Large intestine (tissue), 12 donors: ENCODE data around the gene SETD1A. TPM values are rescaled to one million over a fixed set of nuclear protein-coding genes. Genes with fewer than 3 reads are reported as not detected.

Source experiments
- DNase-seq, 2 donors: peaks; one replicate each; pipeline versions ENCODE4 v3.0.0 to v3.0.0-alpha.2; 2013
- H3K27ac ChIP-seq: one replicate; pipeline ENCODE4 v1.5.1; 2013; ENCODE audit warnings: low read length
- H3K27me3 ChIP-seq: 2 replicates; pipeline ENCODE4 v1.6.1; 2013; ENCODE audit warnings: low read length; ENCODE audit not compliant: control insufficient read depth, insufficient read depth
- H3K36me3 ChIP-seq: 2 replicates; pipeline ENCODE4 v1.6.1; 2013; ENCODE audit warnings: low read length; ENCODE audit not compliant: control insufficient read depth, insufficient read depth
- H3K4me1 ChIP-seq: one replicate; pipeline ENCODE4 v1.6.1; 2013; ENCODE audit warnings: low read length; ENCODE audit not compliant: control insufficient read depth, insufficient read depth
- H3K4me3 ChIP-seq: one replicate; pipeline ENCODE4 v1.5.1; 2013; ENCODE audit warnings: low read length
- H3K9me3 ChIP-seq: one replicate; pipeline ENCODE4 v1.6.1; 2013; ENCODE audit warnings: mild to moderate bottlenecking, low read depth, low read length, moderate library complexity; ENCODE audit not compliant: control insufficient read depth
- WGBS: methylation state at CpG from one replicate; pipeline ENCODE4 v1.1.5; 2013; ENCODE audit warnings: low lambda C conversion rate; ENCODE audit not compliant: insufficient coverage; 5-methylcytosine and 5-hydroxymethylcytosine counted together
- long read RNA-seq, 11 donors: transcript quantifications; one replicate each; lab custom pipeline, GENCODE V29; 2026
- polyA plus RNA-seq: library from polyadenylated mRNA; unstranded; fragments of 120-200 nt; gene quantifications from one replicate; pipeline ENCODE4 v1.2.1, GENCODE V29; 2013

The SETD1A gene
- 12.3 TPM for polyA plus RNA-seq
- long read RNA-seq, donor 1 = 0 reads
- long read RNA-seq, donor 2 = 0 reads
- long read RNA-seq, donor 3 = 0 reads
- long read RNA-seq, donor 4 = 0 reads
- long read RNA-seq, donor 5 = 0 reads
- long read RNA-seq, donor 6 = 0 reads
- long read RNA-seq, donor 7 = 0 reads
- long read RNA-seq, donor 8 = 0 reads
- long read RNA-seq, donor 9 = 0 reads
- long read RNA-seq, donor 10 = 0 reads
- long read RNA-seq, donor 11 = 0 reads

DNA sequence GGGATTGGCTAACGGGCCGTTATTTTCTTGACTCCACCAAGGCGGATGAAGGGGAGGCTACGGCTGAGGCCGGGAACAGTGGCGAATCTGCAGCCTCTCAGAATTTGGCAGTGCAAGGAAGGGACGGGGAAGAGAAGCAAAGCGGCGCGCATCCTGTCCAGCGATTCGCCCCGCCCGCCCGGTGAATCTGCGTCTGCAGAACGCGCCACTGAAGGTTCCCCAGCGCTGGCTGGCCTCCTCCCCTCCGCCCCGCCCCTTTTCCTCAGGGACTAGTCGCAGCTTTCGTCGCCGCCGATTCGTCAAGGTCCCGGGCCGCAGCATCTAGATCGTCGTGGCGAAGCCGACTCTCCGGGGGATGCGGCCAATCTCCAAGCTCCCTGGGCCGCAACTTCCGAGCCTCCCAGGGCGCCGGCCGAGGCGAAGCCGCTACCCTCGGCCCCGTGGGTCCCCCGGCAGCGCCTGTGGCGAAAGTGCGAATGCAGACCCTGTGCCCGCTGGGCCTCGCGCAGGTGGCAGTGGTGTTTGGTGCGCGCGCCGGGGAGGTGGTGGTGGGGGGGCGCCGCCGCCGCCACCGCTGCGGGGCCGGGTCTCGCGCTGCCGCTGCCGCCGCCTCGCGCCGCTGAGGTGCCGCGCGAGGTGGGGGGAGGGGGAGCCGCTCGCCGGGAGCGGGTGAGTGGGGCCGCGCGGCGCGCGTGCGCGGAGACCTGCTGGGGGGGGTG, at the start of gene SETD1A:
Gene SETD1A, plus strand, starts transcription at position 299 of the 719 bp plus-strand sequence. CDS start 978 bp downstream, outside the sequence.
- DNase-seq = peak; percentile 92 to 95
- peaks cover 31% of the 10 kb centered on the region for H3K4me1 ChIP-seq
- peak within 1 kb of the TSS; percentile 59 for H3K4me3 ChIP-seq
- no peaks in the 10 kb centered on the region for H3K27me3 ChIP-seq
- peaks cover 41% of the 10 kb centered on the region for H3K36me3 ChIP-seq
- H3K27ac ChIP-seq = peak within 1 kb of the TSS; percentile 78
- no CpG with 5 or more reads among the region's 85 CpGs for WGBS
- no peaks in the 10 kb centered on the region for H3K9me3 ChIP-seq

DNA sequence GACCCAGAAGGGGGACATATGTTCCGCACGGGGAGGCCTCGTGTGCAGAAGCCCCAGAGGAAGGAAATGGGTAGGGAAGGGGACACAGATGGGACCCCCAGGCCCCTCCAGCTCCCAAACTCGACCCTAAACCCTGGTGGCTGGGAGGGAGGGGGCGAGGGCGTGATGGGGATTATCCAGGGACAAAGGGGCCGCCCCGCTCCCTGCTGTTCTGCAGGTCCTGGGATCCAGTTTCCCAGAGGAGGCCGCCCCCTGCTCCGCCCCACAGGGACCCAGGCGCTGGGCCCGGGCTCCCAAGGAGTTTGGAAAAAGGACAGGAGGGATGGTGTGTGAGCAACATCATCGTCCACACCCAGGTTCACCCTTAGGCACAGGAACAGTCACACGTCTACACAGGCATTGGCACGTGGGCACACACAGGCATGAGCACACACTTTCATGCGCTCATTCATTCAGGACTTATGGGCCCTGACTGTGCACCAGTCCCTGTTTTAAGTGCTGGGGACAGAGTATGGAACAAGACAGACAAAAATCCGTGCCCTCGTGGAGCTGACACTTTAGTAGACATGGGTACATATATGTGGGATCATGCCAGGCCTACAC, 47.0 kb upstream of the SETD1A start:
- no peaks in the 10 kb centered on the region for H3K9me3 ChIP-seq
- H3K27me3 ChIP-seq = no peaks in the 10 kb centered on the region
- no peaks in the 10 kb centered on the region for H3K36me3 ChIP-seq
- H3K27ac ChIP-seq = no peak overlapping the region
- H3K4me1 ChIP-seq = no peaks in the 10 kb centered on the region
- DNase-seq = no peak
- H3K4me3 ChIP-seq = no peak overlapping the region
- WGBS = no CpG with 5 or more reads among the region's 18 CpGs

DNA sequence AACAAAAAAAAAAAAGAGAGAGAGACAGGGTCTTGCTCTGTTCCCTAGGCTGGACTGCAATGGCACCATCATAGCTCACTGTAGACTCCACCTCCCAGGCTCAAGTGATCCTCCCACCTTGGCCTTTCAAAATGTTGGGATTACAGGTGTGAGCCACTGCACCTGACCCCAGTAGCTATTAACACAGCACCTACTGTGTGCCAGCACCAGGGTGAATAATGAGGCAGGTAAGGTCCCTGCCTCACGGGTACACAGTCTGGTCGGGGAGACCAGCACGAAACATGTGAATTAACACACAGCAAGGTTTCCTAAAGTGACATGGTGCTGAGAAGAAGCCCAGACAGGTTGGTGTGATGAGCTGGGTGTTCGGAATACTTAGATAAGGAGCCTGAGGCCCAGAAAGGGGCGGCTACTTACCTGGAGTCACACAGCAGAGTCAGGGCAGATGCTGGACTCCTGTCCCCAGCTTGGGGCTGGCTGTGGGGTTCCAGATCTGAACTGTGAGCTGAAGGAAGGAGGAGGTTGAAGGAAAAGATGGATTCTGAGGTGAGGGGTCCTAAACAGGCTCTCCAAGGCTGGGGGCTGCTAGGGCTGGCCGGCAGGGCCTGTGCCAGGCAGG, 44.7 kb upstream of the SETD1A start:
- no peaks in the 10 kb centered on the region for H3K36me3 ChIP-seq
- WGBS = no CpG with 5 or more reads among the region's 6 CpGs
- DNase-seq = no peak
- H3K4me1 ChIP-seq = no peaks in the 10 kb centered on the region
- no peak overlapping the region for H3K4me3 ChIP-seq
- no peaks in the 10 kb centered on the region for H3K27me3 ChIP-seq
- H3K27ac ChIP-seq = no peak overlapping the region
- no peaks in the 10 kb centered on the region for H3K9me3 ChIP-seq

DNA sequence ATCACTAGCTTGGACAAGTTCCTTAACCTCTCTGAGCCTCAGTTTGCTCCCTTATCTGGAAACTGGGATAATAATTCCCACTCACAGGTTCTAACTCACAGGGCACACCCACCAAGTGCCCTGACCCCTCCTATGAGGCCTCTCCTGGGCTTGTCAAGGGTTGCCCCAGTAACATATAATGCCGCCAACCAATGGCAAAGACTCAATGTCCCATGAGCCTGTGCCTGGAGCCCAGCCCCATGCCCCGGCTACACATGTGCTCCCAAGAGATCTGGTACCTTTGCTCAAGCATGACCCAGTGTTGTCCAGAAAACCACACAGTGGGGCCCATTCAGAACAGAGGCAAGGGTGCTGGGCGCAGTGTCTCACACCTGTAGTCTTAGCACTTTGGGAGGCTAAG, 42.7 kb upstream of the SETD1A start:
- Histone ChIP-seq H3K27ac (no peak overlapping the region), H3K36me3 (no peaks in the 10 kb centered on the region), H3K4me1 (no peaks in the 10 kb centered on the region), H3K4me3 (no peak overlapping the region), H3K27me3 (no peaks in the 10 kb centered on the region), H3K9me3 (no peaks in the 10 kb centered on the region)
- no CpG with 5 or more reads among the region's 3 CpGs for WGBS
- peak; percentile 45 to 60 for DNase-seq

DNA sequence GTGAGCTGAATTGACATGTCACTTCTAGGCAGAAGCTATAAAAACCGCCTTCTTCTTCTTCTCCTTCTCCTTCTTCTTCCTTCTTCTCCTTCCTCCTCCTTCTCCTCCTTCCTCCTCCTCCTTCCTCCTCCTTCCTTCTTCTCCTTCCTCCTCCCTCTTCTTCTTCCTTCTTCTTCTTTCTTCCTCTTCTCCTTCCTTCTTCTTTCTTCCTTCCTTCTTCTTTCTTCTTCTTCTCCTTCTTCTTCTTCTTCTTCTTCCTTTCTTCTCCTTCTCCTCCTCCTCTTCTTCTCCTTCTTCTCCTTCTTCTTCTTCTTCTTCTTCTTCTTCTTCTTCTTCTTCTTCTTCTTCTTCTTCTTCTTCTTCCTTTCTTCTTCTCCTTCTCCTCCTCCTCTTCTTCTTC, 38.9 kb upstream of the SETD1A start:
- H3K27ac ChIP-seq = no peak overlapping the region
- DNase-seq = no peak
- no CpG with 5 or more reads among the region's 1 CpG for WGBS

DNA sequence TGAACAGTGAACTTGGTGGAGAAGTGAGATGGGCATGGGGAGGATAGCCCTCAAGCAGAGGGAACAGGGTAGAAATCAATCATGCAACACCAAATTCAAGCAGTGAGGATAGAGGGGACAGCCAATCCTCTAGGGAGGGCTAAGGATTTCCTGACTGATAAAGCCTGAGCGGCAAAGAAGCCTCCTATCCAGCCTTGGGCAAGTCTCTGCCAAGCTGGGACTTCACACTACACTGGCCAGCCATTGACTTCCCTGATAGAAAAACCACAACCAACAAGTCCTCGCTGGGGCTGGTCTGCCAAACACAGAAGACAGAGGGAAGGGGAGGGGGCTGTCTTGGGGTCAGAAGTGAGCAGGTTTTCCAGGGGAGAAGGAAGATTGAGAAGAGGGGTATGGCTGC, 36.7 kb upstream of the SETD1A start:
- no peak for DNase-seq
- no CpG with 5 or more reads among the region's 2 CpGs for WGBS
- Histone ChIP-seq H3K36me3 (peaks cover 1% of the 10 kb centered on the region), H3K4me1 (peaks cover 8% of the 10 kb centered on the region), H3K27me3 (no peaks in the 10 kb centered on the region), H3K27ac (no peak overlapping the region), H3K9me3 (no peaks in the 10 kb centered on the region), H3K4me3 (no peak overlapping the region)

More for the DNA sequence above, 38.9 kb upstream of the SETD1A start:
- Histone ChIP-seq H3K4me3 (no peak overlapping the region), H3K36me3 (no peaks in the 10 kb centered on the region), H3K27me3 (no peaks in the 10 kb centered on the region), H3K9me3 (no peaks in the 10 kb centered on the region), H3K4me1 (peaks cover 6% of the 10 kb centered on the region)

DNA sequence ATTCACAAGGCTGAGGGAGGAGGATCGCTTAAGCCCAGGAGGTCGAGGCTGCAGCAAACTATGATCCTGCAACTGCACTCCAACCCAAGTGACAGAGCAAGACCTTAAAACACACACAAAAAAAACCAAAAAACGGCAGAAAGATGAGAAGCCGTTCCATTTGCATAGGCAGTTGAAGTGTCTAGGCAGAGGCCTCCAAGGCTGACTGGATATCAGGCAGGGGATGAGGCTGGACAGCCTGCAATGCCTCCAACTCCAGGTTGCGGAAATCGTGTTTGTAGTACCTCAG, 36.2 kb upstream of the SETD1A start:
- Histone ChIP-seq H3K4me1 (peaks cover 8% of the 10 kb centered on the region), H3K4me3 (peak overlapping the region; percentile 53), H3K9me3 (no peaks in the 10 kb centered on the region), H3K27ac (peak overlapping the region; percentile 92), H3K36me3 (peaks cover 7% of the 10 kb centered on the region), H3K27me3 (no peaks in the 10 kb centered on the region)
- WGBS = no CpG with 5 or more reads among the region's 6 CpGs
- DNase-seq = no peak

DNA sequence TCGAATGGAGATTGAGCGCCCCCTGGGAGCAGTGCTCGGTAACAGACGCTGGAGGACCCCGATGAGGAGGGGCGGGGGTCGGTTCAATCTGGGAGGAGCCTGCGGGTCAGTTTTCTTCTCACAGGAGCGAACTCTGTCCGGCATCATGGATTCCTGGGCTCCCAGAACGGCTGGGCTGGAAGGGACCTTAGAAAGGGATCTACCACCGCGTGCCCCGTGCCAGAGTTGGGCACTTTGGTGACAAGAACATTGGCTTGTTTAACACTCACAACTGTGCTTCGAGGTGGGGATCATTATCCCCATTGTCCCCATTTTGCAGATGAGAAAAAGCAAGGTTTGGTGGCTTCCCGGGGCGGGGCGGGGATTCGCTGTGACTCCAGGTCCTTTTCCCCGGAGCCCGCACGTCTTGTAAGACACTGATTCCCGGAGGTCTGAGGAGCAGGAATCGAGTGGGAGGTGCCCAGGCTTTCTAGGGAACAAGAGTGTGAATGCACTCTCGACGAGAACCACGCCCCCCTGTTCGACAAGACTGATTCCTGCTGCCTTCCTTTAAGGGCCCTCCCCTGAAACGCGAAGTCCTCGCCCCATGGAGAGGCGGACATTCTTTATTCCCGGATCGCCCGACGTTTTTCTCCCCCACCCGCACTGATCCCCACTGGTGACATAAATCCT, 35.7 kb upstream of the SETD1A start:
- WGBS = 0% methylated on average over 4 of the region's 37 CpGs
- H3K4me3 ChIP-seq = peak overlapping the region; percentile 53
- DNase-seq = peak; percentile 92

DNA sequence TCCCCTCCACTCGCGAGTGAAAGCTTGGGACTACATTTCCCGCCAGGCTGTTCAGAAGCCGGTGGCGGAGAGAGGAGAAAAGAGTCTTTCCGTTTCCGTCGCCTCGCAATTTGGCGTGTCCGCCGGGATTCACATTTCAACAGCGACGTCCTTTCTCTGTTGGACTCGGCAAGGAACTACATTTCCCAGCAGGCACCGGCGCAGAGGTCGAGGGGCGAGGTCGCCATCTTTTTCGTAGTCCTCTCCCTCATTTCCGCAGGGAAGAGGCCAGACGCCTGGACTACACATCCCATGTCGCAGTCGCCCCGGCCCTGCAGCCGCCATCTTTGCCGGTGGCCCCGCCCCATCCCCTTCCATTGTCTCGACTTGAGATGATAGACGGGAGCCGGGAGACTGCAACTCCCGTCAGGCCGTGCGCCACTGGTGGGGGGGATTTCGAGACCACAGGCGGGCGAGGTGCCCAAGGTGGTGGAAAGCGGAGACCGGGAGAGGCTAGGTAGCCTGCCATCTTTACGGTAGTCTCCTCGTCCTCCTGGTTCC, 35.1 kb upstream of the SETD1A start:
- H3K36me3 ChIP-seq = peaks cover 17% of the 10 kb centered on the region
- no CpG with 5 or more reads among the region's 42 CpGs for WGBS
- peak overlapping the region; percentile 68 for H3K4me3 ChIP-seq
- DNase-seq = peak in 1 of 2 donors; percentile 100
- peak overlapping the region; percentile 92 for H3K27ac ChIP-seq
- peaks cover 8% of the 10 kb centered on the region for H3K4me1 ChIP-seq
- H3K27me3 ChIP-seq = no peaks in the 10 kb centered on the region
- H3K9me3 ChIP-seq = no peaks in the 10 kb centered on the region

More for the DNA sequence above, 35.7 kb upstream of the SETD1A start:
- Histone ChIP-seq H3K4me1 (peaks cover 8% of the 10 kb centered on the region), H3K36me3 (peaks cover 11% of the 10 kb centered on the region), H3K27me3 (no peaks in the 10 kb centered on the region), H3K9me3 (no peaks in the 10 kb centered on the region), H3K27ac (peak overlapping the region; percentile 92)
